IMR-90 (cell line): Measurements from ENCODE around the gene MEF2D. TPM values are rescaled to one million over a fixed set of nuclear protein-coding genes. Genes with fewer than 3 reads are reported as not detected.

Experiments
- ATAC-seq: fragments of 200-7000 bp; cut with Tn5 transposase; 2 replicates; pipeline ENCODE4 v1.9.1; 2020; ENCODE audit warnings: low read depth, mild to moderate bottlenecking, moderate library complexity
- BruUV-seq: library from RNA; stranded (reverse); fragments of 400-500 nt; replicated peaks from 2 replicates; lab custom pipeline; 2021; lab: Mats Ljungman, UMichigan
- CTCF ChIA-PET: fragments of 300-600 bp; formaldehyde crosslinking; extraction: SDS; loops from one replicate; lab custom pipeline; 2021; ENCODE audit warnings: antibody characterized with exemption; lab: Yijun Ruan, JAX
- POLR2A ChIA-PET: fragments of 300-600 bp; sonication (Branson Sonifier 250); formaldehyde crosslinking; loops from one replicate; lab custom pipeline; 2022; ENCODE audit warnings: antibody characterized with exemption; ENCODE audit not compliant: unreplicated experiment; lab: Charles Lee
- DNase-seq: peaks from one replicate; pipeline ENCODE4 v3.0.0; 2013
- H2AFZ ChIP-seq: replicated peaks from 2 replicates; pipeline ENCODE3; 2013; ENCODE audit warnings: low read length, mild to moderate bottlenecking; ENCODE audit not compliant: poor library complexity
- H2AK5ac ChIP-seq: 2 replicates; pipeline ENCODE4 v1.6.1; 2013; ENCODE audit warnings: low read depth, low read length, inconsistent platforms
- H2AK9ac ChIP-seq: replicated peaks from 2 replicates; pipeline ENCODE3; 2013; ENCODE audit warnings: mild to moderate bottlenecking, low read depth, low read length, moderate library complexity; ENCODE audit not compliant: poor library complexity
- H2BK120ac ChIP-seq: 2 replicates; pipeline ENCODE4 v1.6.1; 2013; ENCODE audit warnings: low read depth, low read length, inconsistent platforms
- H2BK15ac ChIP-seq: 3 replicates; pipeline ENCODE4 v1.6.1; 2013; ENCODE audit warnings: low read depth, low read length, inconsistent platforms
- H2BK20ac ChIP-seq: 2 replicates; pipeline ENCODE4 v1.6.1; 2013; ENCODE audit warnings: low read depth, mild to moderate bottlenecking, inconsistent platforms, low read length, moderate library complexity
- H2BK5ac ChIP-seq: 2 replicates; pipeline ENCODE4 v1.6.1; 2013; ENCODE audit warnings: mild to moderate bottlenecking, low read depth, low read length, inconsistent platforms; ENCODE audit not compliant: poor library complexity, severe bottlenecking
- H3K14ac ChIP-seq: replicated peaks from 2 replicates; pipeline ENCODE4 v1.6.1; 2013; ENCODE audit warnings: low read depth, low read length, inconsistent platforms
- H3K18ac ChIP-seq: 2 replicates; pipeline ENCODE4 v1.6.1; 2013; ENCODE audit warnings: low read depth, low read length, control low read depth
- H3K23ac ChIP-seq: 2 replicates; pipeline ENCODE4 v1.6.1; 2013; ENCODE audit warnings: low read depth, low read length, inconsistent platforms
- H3K27ac ChIP-seq: 2 replicates; pipeline ENCODE4 v1.5.1; 2013; ENCODE audit warnings: mild to moderate bottlenecking, control low read depth, low read length; ENCODE audit not compliant: insufficient read depth
- H3K27me3 ChIP-seq: 2 replicates; pipeline ENCODE4 v1.6.1; 2013; ENCODE audit warnings: low read length; ENCODE audit not compliant: control insufficient read depth, insufficient read depth
- H3K36me3 ChIP-seq: 2 replicates; pipeline ENCODE4 v1.6.1; 2013; ENCODE audit warnings: low read length, mixed read lengths; ENCODE audit not compliant: control insufficient read depth, insufficient read depth
- H3K4ac ChIP-seq: 2 replicates; pipeline ENCODE4 v1.6.1; 2013; ENCODE audit warnings: low read depth, low read length, inconsistent platforms
- H3K4me1 ChIP-seq: 2 replicates; pipeline ENCODE4 v1.6.1; 2013; ENCODE audit warnings: low read length, mixed read lengths; ENCODE audit not compliant: control insufficient read depth, insufficient read depth
- H3K4me2 ChIP-seq: 2 replicates; pipeline ENCODE4 v1.6.1; 2013; ENCODE audit warnings: low read depth, mild to moderate bottlenecking, control low read depth, low read length, moderate library complexity
- H3K4me3 ChIP-seq: 2 replicates; pipeline ENCODE4 v1.5.1; 2013; ENCODE audit warnings: low read depth, mild to moderate bottlenecking, control low read depth, low read length, moderate library complexity; ENCODE audit not compliant: insufficient read depth
- H3K56ac ChIP-seq: 2 replicates; pipeline ENCODE4 v1.6.1; 2013; ENCODE audit warnings: low read length, inconsistent platforms; ENCODE audit not compliant: insufficient read depth; ENCODE audit errors: extremely low read depth
- H3K79me1 ChIP-seq, 2 experiments: 2 replicates each; pipeline ENCODE4 v1.6.1; 2013; ENCODE audit warnings: low read length in 2 of 2, inconsistent platforms in 1 of 2, low read depth in 1 of 2
- H3K9ac ChIP-seq: 2 replicates; pipeline ENCODE4 v1.6.1; 2013; ENCODE audit warnings: low read depth, low read length, control low read depth
- H3K9me1 ChIP-seq: 2 replicates; pipeline ENCODE4 v1.6.1; 2013; ENCODE audit warnings: low read length, inconsistent platforms; ENCODE audit not compliant: insufficient read depth
- H3K9me3 ChIP-seq: 2 replicates; pipeline ENCODE4 v1.6.1; 2013; ENCODE audit warnings: low read length; ENCODE audit not compliant: control insufficient read depth, insufficient read depth
- H4K20me1 ChIP-seq: 2 replicates; pipeline ENCODE4 v1.6.1; 2013; ENCODE audit warnings: low read length, inconsistent platforms; ENCODE audit not compliant: insufficient read depth
- H4K5ac ChIP-seq: 2 replicates; pipeline ENCODE4 v1.6.1; 2013; ENCODE audit warnings: mild to moderate bottlenecking, low read depth, low read length, control low read depth
- H4K8ac ChIP-seq, 2 experiments: 2 replicates each; pipeline ENCODE4 v1.6.1; 2013; ENCODE audit warnings: low read depth in 2 of 2, low read length in 2 of 2, control low read depth in 1 of 2, inconsistent platforms in 1 of 2
- H4K91ac ChIP-seq: 2 replicates; pipeline ENCODE4 v1.6.1; 2013; ENCODE audit warnings: low read depth, low read length, inconsistent platforms; ENCODE audit not compliant: insufficient read depth
- MXI1 ChIP-seq: IDR thresholded peaks from 2 replicates; pipeline ENCODE4 v1.6.1; 2012; ENCODE audit warnings: low read depth, mild to moderate bottlenecking, low read length, moderate library complexity, borderline replicate concordance
- POLR2A ChIP-seq: IDR thresholded peaks from 2 replicates; pipeline ENCODE4 v1.6.1; 2012; ENCODE audit warnings: mild to moderate bottlenecking, low read depth, low read length
- WGBS, 2 experiments: methylation state at CpG; one replicate each; pipeline versions ENCODE4 v1.1.5 to v1.1.7; 2013; ENCODE audit warnings: missing lambda C conversion rate in 2 of 2; ENCODE audit not compliant: insufficient read length in 1 of 2; ENCODE audit errors: extremely low coverage in 2 of 2; 5-methylcytosine and 5-hydroxymethylcytosine counted together
- dilution Hi-C: fragments of 300-500 bp; cut with HindIII; formaldehyde crosslinking; loops from one replicate; pipeline ENCODE4 v1.14.3; 2018; ENCODE audit warnings: low sequenced_read_pairs; ENCODE audit not compliant: unreplicated experiment
- in situ Hi-C: fragments of 300-500 bp; cut with MboI; formaldehyde crosslinking; loops from 3 replicates; pipeline ENCODE4 v1.14.3; 2019; ENCODE audit warnings: low sequenced_read_pairs, inconsistent platforms, mixed read lengths
- intact Hi-C: fragments of 100-400 bp; cut with micrococcal nuclease; formaldehyde crosslinking; loops from 2 replicates; pipeline ENCODE4 v1.10.0; 2022
- polyA plus RNA-seq, 3 experiments: library from polyadenylated mRNA; depleted of rRNA; stranded (reverse); fragments of >200 nt; gene quantifications; 2 replicates each; pipeline ENCODE4 v1.2.3, GENCODE V29; 2012; ENCODE audit warnings: low replicate concordance in 1 of 3
- total RNA-seq: library from RNA; depleted of rRNA; stranded (reverse); fragments of >200 nt; gene quantifications from 2 replicates; pipeline ENCODE4 v1.2.3, GENCODE V29; 2012

Gene MEF2D
- total and polyA plus RNA-seq, 2 of the 4 experiments (the other 2 are of a cell fraction) = 2.9 to 20.0 TPM

GRCh38 chr1:156464825-156465452 lies 35.6 kb downstream of the MEF2D start:
- H3K4me1 ChIP-seq = peaks cover 10% of the 10 kb centered on the region
- peaks cover 28% of the 10 kb centered on the region for H3K9me1 ChIP-seq
- no peak overlapping the region for H4K5ac ChIP-seq
- H3K56ac ChIP-seq = no peak overlapping the region
- H3K79me1 ChIP-seq = peaks cover 19 to 47% of the 10 kb centered on the region in 2 experiments
- in situ Hi-C loops (no loop called here), intact Hi-C loops (no loop called here), dilution Hi-C loops (no loop called here)
- no peak overlapping the region for H4K8ac ChIP-seq
- ChIA-PET CTCF (no interaction called here), POLR2A (no interaction called here)
- H2AK9ac ChIP-seq = no peak overlapping the region
- peaks cover 27% of the 10 kb centered on the region for H4K20me1 ChIP-seq
- WGBS, 2 experiments = 72% methylated on average over 4 of the region's 9 CpGs; no CpG with 5 or more reads in 1 of the 2 experiments
- H2BK20ac ChIP-seq = no peak overlapping the region
- H3K27ac ChIP-seq = no peak overlapping the region
- H2AK5ac ChIP-seq = no peak overlapping the region
- no peak overlapping the region for H3K9ac ChIP-seq
- H4K91ac ChIP-seq = no peak overlapping the region
- H3K4me3 ChIP-seq = no peak overlapping the region
- peak; percentile 25 for DNase-seq
- no peak overlapping the region for H3K18ac ChIP-seq
- H2BK5ac ChIP-seq = no peak overlapping the region
- H3K23ac ChIP-seq = peak overlapping the region; percentile 11; the same call in 1 of the 2 replicates
- no TSS peak for BruUV-seq
- no peak overlapping the region for H2BK120ac ChIP-seq
- no peak for ATAC-seq
- H3K36me3 ChIP-seq = peaks cover 50% of the 10 kb centered on the region
- no peak overlapping the region for H2BK15ac ChIP-seq
- TF ChIP-seq MXI1 (no peak), POLR2A (0 out of 2 replicates have a peak, but pooled peaks have one; percentile 7)
- H3K14ac ChIP-seq = peak overlapping the region; percentile 35; the same call in 1 of the 2 replicates
- no peak overlapping the region for H3K4ac ChIP-seq
- no peak overlapping the region for H2AFZ ChIP-seq
- no peaks in the 10 kb centered on the region for H3K9me3 ChIP-seq
- H3K4me2 ChIP-seq = no peak overlapping the region
- no peaks in the 10 kb centered on the region for H3K27me3 ChIP-seq
